Stimulated activated CD8-positive, alpha-beta memory T cell treated with anti-CD3 and anti-CD28 coated beads, Interleukin-7, amount 100 ng/mL, for 4 hours (primary cell): Measurements from ENCODE around the gene MBD3L2.
A peak's percentile ranks its signal among the peaks of the same experiment; 100 is the strongest.
"Not testable (repeated sequence)": the region's sequence is repeated elsewhere in the genome, so short reads cannot be mapped to it uniquely, and the experiment has no call there.

ENCODE experiments used
- DNase-seq, 2 donors: peaks; one replicate each; pipeline ENCODE4 v3.0.0-alpha.2; 2020; ENCODE audit warnings: low read depth in 2 of 2

MBD3L2 gene

DNA sequence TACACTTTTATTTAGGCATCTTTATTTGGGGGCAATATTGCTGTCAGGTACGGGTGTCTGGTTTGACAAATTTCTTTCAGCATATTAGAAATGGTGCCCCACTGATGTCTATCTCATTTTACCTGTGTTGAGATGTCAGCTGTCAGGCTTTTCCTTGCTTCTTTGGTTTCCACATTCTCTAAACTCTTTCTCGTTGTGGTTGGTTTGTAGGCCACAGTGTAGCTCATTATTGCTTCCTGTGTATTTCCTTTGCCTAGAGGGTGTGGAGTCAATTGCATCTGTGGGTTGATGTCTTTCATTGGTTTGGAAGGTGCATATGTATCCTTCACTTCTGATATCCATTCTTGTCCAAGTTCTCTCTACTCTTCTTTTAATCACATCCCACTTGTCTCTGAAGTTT is 10.9 kb downstream of the MBD3L2 start:
- DNase-seq: not testable (repeated sequence)

- no peak for DNase-seq
These were observed 14.2 kb downstream of the MBD3L2 start for GRCh38 chr19:7063339-7063738.

DNA sequence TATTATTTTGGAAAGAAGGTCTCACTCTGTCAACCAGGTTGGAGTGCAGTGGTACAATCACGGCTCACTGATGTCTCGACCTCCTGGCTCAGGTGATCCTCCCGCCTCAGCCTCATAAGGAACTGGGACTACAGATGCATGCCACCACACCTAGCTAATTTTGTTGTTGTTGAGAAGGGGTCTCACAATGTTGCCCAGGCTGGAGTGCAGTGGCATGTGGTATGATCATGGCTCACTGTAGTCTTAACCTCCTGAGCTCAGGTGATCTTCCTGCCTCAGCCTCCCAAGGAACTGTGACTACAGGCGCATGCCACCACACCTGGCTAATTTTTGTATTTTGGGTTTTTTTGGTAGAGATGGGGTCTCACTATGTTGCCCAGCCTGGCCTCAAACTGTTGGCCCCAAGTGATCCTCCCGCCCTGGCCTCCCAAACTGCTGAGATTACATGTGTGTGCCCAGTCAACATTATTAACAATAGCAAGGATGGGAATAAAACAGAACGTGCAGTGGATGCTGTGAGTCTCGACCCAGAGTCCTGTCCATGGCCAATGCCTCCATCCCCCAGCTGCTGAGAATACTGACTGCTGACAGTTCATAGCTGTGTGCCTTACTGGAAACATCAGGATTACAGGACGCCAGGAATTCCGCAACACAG is 14.8 kb downstream of the MBD3L2 start:
- DNase-seq: no peak

- DNase-seq: not testable (repeated sequence)
These were observed 18.0 kb downstream of the MBD3L2 start for GRCh38 chr19:7067122-7067521.

- DNase-seq: no peak
These were observed 18.6 kb downstream of the MBD3L2 start for GRCh38 chr19:7067716-7068115.

DNA sequence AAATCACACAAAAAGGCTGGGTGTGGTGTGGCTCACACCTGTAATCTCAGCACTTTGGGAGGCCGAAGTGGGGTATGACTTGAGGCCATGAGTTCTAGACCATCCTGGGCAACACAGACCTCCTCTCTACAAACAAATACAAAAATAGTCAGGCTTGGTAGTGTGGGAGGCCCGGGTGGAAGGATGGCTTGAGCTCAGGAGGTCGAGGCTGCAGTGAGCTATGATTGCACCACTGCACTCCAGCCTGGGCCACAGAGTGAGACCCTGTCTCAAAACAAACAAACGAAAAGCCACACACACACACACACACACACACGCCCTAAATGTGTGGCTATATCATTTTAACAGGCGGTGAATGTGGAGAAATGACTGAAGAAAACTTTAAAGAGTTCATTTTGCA is 19.5 kb downstream of the MBD3L2 start:
- DNase-seq: no peak

- peak; percentile 98 to 99 for DNase-seq
These were observed 20.2 kb downstream of the MBD3L2 start, which contains the start of gene ZNF557 for GRCh38 chr19:7069042-7069903. ZNF557 (plus strand) TSS chr19:7069703; CDS start chr19:7075075, 5,372 bp downstream.

GRCh38 chr19:7069904-7070226 is 20.7 kb downstream of the MBD3L2 start:
- DNase-seq: no peak

DNA sequence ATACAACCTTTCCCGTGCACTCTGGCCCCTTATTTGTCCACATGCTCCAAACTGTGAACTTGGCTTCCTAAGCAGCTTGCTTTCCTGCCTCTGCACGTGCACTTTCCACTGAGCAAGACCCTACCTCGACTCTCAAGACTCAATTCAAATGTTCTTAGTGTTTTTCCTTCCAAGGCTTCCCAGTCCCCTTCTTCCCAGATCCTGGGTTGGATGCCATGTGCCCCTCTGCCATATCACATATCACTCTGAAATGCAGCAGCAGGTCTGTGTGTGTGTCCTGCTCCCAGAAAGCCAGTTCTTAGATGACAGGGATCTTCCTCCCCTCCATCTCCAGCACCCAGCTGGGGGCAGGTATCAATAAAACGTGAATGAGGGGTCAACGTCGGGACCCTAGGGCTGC is 23.4 kb downstream of the MBD3L2 start:
- no peak for DNase-seq

- DNase-seq: no peak
These were observed 25.7 kb downstream of the MBD3L2 start for GRCh38 chr19:7074705-7075282.

- no peak for DNase-seq
These were observed 27.0 kb downstream of the MBD3L2 start for GRCh38 chr19:7076151-7076550.

GRCh38 chr19:7078008-7078407 is 28.9 kb downstream of the MBD3L2 start:
- no peak for DNase-seq

DNA sequence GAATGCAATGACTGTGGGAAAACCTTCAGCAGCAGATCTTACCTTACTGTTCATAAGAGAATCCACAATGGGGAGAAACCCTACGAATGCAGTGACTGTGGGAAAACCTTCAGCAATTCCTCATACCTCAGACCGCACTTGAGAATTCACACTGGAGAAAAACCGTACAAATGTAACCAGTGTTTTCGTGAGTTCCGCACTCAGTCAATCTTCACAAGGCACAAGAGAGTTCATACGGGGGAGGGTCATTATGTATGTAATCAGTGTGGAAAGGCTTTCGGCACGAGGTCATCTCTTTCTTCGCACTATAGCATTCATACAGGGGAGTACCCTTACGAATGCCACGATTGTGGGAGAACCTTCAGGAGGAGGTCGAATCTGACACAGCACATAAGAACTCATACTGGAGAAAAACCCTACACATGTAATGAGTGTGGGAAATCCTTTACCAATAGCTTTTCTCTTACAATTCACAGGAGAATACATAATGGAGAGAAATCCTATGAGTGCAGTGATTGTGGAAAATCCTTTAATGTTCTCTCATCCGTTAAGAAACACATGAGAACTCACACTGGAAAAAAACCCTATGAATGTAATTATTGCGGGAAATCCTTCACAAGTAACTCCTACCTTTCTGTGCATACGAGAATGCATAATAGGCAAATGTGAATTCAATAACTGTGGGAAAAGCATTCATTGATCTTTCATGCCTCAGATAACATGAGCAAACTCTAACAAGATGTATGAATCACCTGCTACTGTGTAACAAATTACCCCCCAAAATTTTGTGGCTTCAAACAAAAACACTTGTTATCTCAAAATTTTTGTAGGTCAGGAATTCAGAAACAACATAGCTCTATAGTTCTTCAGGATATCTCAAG is 34.2 kb downstream of the MBD3L2 start:
- DNase-seq: no peak

GRCh38 chr19:7088999-7089398 is 39.9 kb downstream of the MBD3L2 start:
- DNase-seq: no peak

- no peak for DNase-seq
These were observed 49.0 kb downstream of the MBD3L2 start for GRCh38 chr19:7098096-7098495.

DNA sequence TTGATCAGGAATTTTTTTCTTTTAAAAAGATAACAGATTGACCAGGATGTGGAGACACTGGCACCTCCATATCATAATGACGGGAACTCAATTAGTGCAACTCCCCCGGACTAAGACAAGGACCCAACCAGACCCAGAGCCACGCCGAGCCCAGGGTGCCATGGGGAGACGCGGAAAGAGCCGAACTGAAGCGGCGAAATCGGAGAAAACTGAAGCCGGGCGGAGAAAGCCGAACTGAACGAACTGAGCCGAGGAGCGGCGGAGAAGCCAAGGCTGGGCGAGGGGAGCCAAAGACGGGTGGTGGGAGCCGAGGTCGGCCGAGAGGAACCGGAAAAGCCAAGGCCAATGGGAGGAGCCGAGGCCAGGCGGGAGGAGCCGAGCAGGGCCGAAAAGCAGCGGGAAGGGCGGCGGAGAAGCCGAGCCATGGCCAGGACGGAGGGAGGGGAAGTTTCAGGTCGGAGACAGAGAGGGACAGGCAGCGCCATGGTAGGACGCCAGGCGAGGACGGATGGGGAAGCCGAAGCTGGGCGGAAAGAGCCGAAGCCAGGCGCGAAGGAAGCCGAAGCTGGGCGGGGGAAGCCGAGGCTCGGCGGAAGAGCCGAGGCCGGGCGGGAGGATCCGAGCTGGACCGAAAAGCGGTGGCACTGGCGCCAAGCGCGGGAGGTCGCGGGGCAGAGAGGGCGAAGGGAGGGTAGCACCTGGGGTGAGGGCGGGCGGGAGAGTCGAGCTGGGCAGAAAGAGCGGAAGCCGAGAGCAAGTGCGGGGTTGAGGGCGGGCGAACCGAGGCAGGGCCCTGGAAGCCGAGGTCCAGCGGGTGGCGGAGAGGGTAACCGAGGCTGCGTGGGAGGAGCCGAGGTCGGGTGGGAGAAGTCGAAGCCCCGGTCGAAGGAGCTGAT is 49.8 kb downstream of the MBD3L2 start:
- DNase-seq: peak; percentile 67 to 79

- DNase-seq: no peak
These were observed 50.4 kb downstream of the MBD3L2 start for GRCh38 chr19:7099597-7099921.
